K562 (cell line): Measurements from ENCODE around the gene CDCA5. TPM values are rescaled to one million over a fixed set of nuclear protein-coding genes. Genes with fewer than 3 reads are reported as not detected.

Source experiments
- BACH1 ChIP-seq: fragments of 200-800 bp; sonication (Bioruptor generic); IDR thresholded peaks from 2 replicates; pipeline ENCODE4 v1.6.1; 2016; ENCODE audit warnings: missing genetic modification characterization, missing compliant biosample characterization
- CHD4 ChIP-seq: fragments of 200-600 bp; sonication (generic); IDR thresholded peaks from 3 replicates; pipeline ENCODE4 v1.6.1; 2012; ENCODE audit warnings: low read depth, mild to moderate bottlenecking, mixed read lengths, low read length, inconsistent platforms; ENCODE audit not compliant: insufficient read depth, insufficient replicate concordance, poor library complexity, severe bottlenecking
- GMEB1 ChIP-seq: fragments of 250-450 bp; sonication (Bioruptor Pico); IDR thresholded peaks from 2 replicates; pipeline ENCODE4 v1.4.0; 2020; ENCODE audit warnings: mild to moderate bottlenecking
- NCOA1 ChIP-seq: fragments of 450-650 bp; IDR thresholded peaks from 2 replicates; pipeline ENCODE4 v1.6.1; 2016; ENCODE audit warnings: low read depth
- PHTF2 ChIP-seq: fragments of 250-450 bp; sonication (Bioruptor Pico); IDR thresholded peaks from 2 replicates; pipeline ENCODE4 v1.5.0; 2021; ENCODE audit warnings: mild to moderate bottlenecking
- PML ChIP-seq: IDR thresholded peaks from 2 replicates; pipeline ENCODE4 v1.6.1; 2012; ENCODE audit warnings: low read length, inconsistent platforms
- POLR3A ChIP-seq: IDR thresholded peaks from 2 replicates; pipeline ENCODE4 v1.6.1; 2011; ENCODE audit warnings: borderline replicate concordance, mild to moderate bottlenecking, moderate library complexity; ENCODE audit not compliant: insufficient read length, insufficient read depth; ENCODE audit errors: extremely low read depth
- RAD21 ChIP-seq, 2 experiments: fragments of 250-450 bp in 1 of 2; fragments of 450-650 bp in 1 of 2; sonication (Bioruptor Pico) in 1 of 2; formaldehyde crosslinking in 1 of 2; IDR thresholded peaks in 1 of 2; conservative IDR thresholded peaks in 1 of 2; 2 replicates each; pipeline versions ENCODE4 v1.4.0 to v1.8.0; 2020 to 2022; ENCODE audit warnings: mild to moderate bottlenecking in 2 of 2, moderate library complexity in 1 of 2
- RFX7 ChIP-seq: fragments of 250-450 bp; sonication (Bioruptor Pico); IDR thresholded peaks from 2 replicates; pipeline ENCODE4 v1.5.1; 2021; ENCODE audit warnings: mild to moderate bottlenecking
- SMARCC2 ChIP-seq: fragments of 450-650 bp; IDR thresholded peaks from 2 replicates; pipeline ENCODE4 v1.6.1; 2017; ENCODE audit warnings: antibody characterized with exemption, moderate library complexity, mild to moderate bottlenecking, low read depth
- STAG1 ChIP-seq: sonication (generic); formaldehyde crosslinking; IDR thresholded peaks from 2 replicates; pipeline ENCODE4 v1.5.0; 2020; ENCODE audit warnings: missing genetic modification reagents, borderline replicate concordance
- ZBTB34 ChIP-seq: fragments of 250-450 bp; sonication (Bioruptor Pico); IDR thresholded peaks from 2 replicates; pipeline ENCODE4 v1.8.0; 2021; ENCODE audit warnings: mild to moderate bottlenecking, moderate library complexity
- ZFX ChIP-seq: sonication (generic); formaldehyde crosslinking; IDR thresholded peaks from 2 replicates; pipeline ENCODE4 v1.8.0; 2022; ENCODE audit warnings: mild to moderate bottlenecking, missing genetic modification reagents, moderate library complexity
- polyA plus RNA-seq, 8 experiments: library from polyadenylated mRNA; depleted of rRNA in 4 of 8; stranded (reverse) in 5 of 8; unstranded in 3 of 8; fragments of >200 nt; fragmentation: Nextera tagmentation in 2 of 8; fragmentation: Illumina TruSeq in 1 of 8; extraction: Ambion mirVana in 2 of 8; extraction: Trizol in 1 of 8; gene quantifications; 2 replicates each; pipeline versions ENCODE4 v1.2.1 to v1.2.3, GENCODE V29; 2011 to 2014; ENCODE audit warnings: inconsistent platforms in 1 of 8, missing spikeins in 1 of 8
- total RNA-seq, 7 experiments: library from RNA; depleted of rRNA in 6 of 7; stranded (reverse); fragments of >200 nt in 6 of 7; fragmentation: Illumina TruSeq in 2 of 7; extraction: Trizol in 2 of 7; gene quantifications; 2 replicates each; pipeline versions ENCODE4 v1.2.1 to v1.2.3, GENCODE V29; 2011 to 2021; ENCODE audit warnings: low replicate concordance in 1 of 7
- TF ChIP-seq, protein P1 (sequence below): fragments of 250-450 bp; sonication (Bioruptor Pico); IDR thresholded peaks from 2 replicates; pipeline ENCODE4 v1.4.0; 2020; ENCODE audit warnings: mild to moderate bottlenecking, moderate library complexity
- TF ChIP-seq, protein P2 (sequence below), 3 experiments: fragments of 200-800 bp in 1 of 3; sonication (Bioruptor generic) in 1 of 3; sonication (generic) in 1 of 3; formaldehyde crosslinking in 1 of 3; IDR thresholded peaks; 2 replicates each; pipeline versions ENCODE4 v1.6.1 to v1.8.0; 2016 to 2022; ENCODE audit warnings: mild to moderate bottlenecking in 2 of 3, missing compliant biosample characterization in 2 of 3, missing genetic modification characterization in 2 of 3, missing genetic modification reagents in 1 of 3
- TF ChIP-seq, protein P3 (sequence below): fragments of 250-450 bp; sonication (Bioruptor Pico); IDR thresholded peaks from 2 replicates; pipeline ENCODE4 v1.8.0; 2022; ENCODE audit warnings: inconsistent platforms

The CDCA5 gene
- total and polyA plus RNA-seq, 9 of the 15 experiments (the other 6 are each of a cell fraction or from before 2014, with no cell fraction given), result 18.9 to 94.3 (median 64.6) TPM

GRCh38 chr11:65083834-65084597, at the start of gene CDCA5, which contains the start of gene ZFPL1 (continued):
- no peak for TF ChIP-seq SMARCC2
- TF ChIP-seq RAD21 (CRISPR knock-in tag; conservative IDR thresholded peaks at IDR 0.05 in 1 of 2, IDR thresholded peaks at IDR 0.05 in 1 of 2), result no peak
- TF ChIP-seq, protein P1, sequence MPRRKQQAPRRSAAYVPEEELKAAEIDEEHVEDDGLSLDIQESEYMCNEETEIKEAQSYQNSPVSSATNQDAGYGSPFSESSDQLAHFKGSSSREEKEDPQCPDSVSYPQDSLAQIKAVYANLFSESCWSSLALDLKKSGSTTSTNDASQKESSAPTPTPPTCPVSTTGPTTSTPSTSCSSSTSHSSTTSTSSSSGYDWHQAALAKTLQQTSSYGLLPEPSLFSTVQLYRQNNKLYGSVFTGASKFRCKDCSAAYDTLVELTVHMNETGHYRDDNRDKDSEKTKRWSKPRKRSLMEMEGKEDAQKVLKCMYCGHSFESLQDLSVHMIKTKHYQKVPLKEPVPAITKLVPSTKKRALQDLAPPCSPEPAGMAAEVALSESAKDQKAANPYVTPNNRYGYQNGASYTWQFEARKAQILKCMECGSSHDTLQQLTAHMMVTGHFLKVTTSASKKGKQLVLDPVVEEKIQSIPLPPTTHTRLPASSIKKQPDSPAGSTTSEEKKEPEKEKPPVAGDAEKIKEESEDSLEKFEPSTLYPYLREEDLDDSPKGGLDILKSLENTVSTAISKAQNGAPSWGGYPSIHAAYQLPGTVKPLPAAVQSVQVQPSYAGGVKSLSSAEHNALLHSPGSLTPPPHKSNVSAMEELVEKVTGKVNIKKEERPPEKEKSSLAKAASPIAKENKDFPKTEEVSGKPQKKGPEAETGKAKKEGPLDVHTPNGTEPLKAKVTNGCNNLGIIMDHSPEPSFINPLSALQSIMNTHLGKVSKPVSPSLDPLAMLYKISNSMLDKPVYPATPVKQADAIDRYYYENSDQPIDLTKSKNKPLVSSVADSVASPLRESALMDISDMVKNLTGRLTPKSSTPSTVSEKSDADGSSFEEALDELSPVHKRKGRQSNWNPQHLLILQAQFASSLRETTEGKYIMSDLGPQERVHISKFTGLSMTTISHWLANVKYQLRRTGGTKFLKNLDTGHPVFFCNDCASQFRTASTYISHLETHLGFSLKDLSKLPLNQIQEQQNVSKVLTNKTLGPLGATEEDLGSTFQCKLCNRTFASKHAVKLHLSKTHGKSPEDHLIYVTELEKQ (CRISPR knock-in tag), result no peak
- no peak for TF ChIP-seq ZBTB34 (CRISPR knock-in tag)
- TF ChIP-seq PML, result peak; percentile 70
- no peak for TF ChIP-seq RFX7 (CRISPR knock-in tag)
- no peak for TF ChIP-seq POLR3A
- peak; percentile 83 for TF ChIP-seq ZFX (CRISPR knock-in tag)
- TF ChIP-seq, protein P2, sequence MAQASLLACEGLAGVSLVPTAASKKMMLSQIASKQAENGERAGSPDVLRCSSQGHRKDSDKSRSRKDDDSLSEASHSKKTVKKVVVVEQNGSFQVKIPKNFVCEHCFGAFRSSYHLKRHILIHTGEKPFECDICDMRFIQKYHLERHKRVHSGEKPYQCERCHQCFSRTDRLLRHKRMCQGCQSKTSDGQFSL (CRISPR knock-in tag; IDR thresholded peaks at IDR 0.05), result 0 out of 2 replicates have a peak, but pooled peaks have one; percentile 33
- TF ChIP-seq, protein P2 (tag; IDR thresholded peaks at IDR 0.05), result no peak
- TF ChIP-seq, protein P3, sequence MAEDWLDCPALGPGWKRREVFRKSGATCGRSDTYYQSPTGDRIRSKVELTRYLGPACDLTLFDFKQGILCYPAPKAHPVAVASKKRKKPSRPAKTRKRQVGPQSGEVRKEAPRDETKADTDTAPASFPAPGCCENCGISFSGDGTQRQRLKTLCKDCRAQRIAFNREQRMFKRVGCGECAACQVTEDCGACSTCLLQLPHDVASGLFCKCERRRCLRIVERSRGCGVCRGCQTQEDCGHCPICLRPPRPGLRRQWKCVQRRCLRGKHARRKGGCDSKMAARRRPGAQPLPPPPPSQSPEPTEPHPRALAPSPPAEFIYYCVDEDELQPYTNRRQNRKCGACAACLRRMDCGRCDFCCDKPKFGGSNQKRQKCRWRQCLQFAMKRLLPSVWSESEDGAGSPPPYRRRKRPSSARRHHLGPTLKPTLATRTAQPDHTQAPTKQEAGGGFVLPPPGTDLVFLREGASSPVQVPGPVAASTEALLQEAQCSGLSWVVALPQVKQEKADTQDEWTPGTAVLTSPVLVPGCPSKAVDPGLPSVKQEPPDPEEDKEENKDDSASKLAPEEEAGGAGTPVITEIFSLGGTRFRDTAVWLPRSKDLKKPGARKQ (CRISPR knock-in tag), result no peak
- peak; percentile 85 for TF ChIP-seq GMEB1 (CRISPR knock-in tag)
- TF ChIP-seq CHD4, result no peak
- TF ChIP-seq PHTF2 (CRISPR knock-in tag), result no peak
- no peak; the same call in 1 of the 2 replicates for TF ChIP-seq NCOA1
- TF ChIP-seq STAG1, result no peak
- peak; percentile 63; the same call in 1 of the 2 replicates for TF ChIP-seq BACH1 (tag)
